Mucosa of descending colon (tissue), 3 donors: ENCODE measurements around the gene FCAR. TPM values are rescaled to one million over a fixed set of nuclear protein-coding genes. Genes with fewer than 3 reads are reported as not detected.
"Not testable (repeated sequence)": the region's sequence is repeated elsewhere in the genome, so short reads cannot be mapped to it uniquely, and the experiment has no call there.

Source experiments
- ATAC-seq: fragments of 200-7000 bp; cut with Tn5 transposase; one replicate; pipeline ENCODE4 v1.9.1; 2020; ENCODE audit warnings: mild to moderate bottlenecking, moderate library complexity
- DNase-seq, 3 donors: peaks; one replicate each; pipeline ENCODE4 v3.0.0-alpha.2; 2020
- H3K36me3 ChIP-seq: fragments of 200-600 bp; one replicate; pipeline ENCODE4 v1.8.0; 2021; ENCODE audit warnings: low read depth, mild to moderate bottlenecking
- H3K4me1 ChIP-seq: fragments of 200-600 bp; one replicate; pipeline ENCODE4 v1.8.0; 2021; ENCODE audit warnings: low read depth, mild to moderate bottlenecking
- H3K4me3 ChIP-seq: fragments of 200-600 bp; one replicate; pipeline ENCODE4 v1.8.0; 2021; ENCODE audit warnings: mild to moderate bottlenecking
- H3K9me3 ChIP-seq: fragments of 200-600 bp; one replicate; pipeline ENCODE4 v1.8.0; 2021; ENCODE audit warnings: mild to moderate bottlenecking
- intact Hi-C, 2 donors: fragments of 100-400 bp; cut with DNase I in 1 of 2; cut with micrococcal nuclease in 1 of 2; formaldehyde crosslinking; loops; one replicate each; pipeline versions ENCODE4 v1.11.0 to v1.11.1; 2022; cut with DNase I, micrococcal nuclease
- total RNA-seq, 3 donors: library from RNA; stranded (reverse); fragmentation: NEBNext Ultra II Directional in 2 of 3; extraction: Animal tissue kit (Norgen Biotek cat#: 25700) in 2 of 3; gene quantifications; one replicate each; pipeline versions ENCODE4 v1.2.1 to v1.2.4, GENCODE V29; 2021 to 2023
- TF ChIP-seq, protein P1 (sequence below): fragments of 200-600 bp; IDR thresholded peaks from one replicate; pipeline ENCODE4 v1.8.0; 2022; ENCODE audit warnings: antibody characterized with exemption, mild to moderate bottlenecking
- donor health status: DM: no; HTN: no; CAD: no; lungs with moderate emphysema.
- donor health status: DM: no; HTN: no; CAD: no.
- donor health status: DM: no; HTN: yes; CAD: no.

FCAR gene
- total RNA-seq, 3 donors from 2014 or later: 0.76 to 1.2 TPM; not detected in 1

DNA sequence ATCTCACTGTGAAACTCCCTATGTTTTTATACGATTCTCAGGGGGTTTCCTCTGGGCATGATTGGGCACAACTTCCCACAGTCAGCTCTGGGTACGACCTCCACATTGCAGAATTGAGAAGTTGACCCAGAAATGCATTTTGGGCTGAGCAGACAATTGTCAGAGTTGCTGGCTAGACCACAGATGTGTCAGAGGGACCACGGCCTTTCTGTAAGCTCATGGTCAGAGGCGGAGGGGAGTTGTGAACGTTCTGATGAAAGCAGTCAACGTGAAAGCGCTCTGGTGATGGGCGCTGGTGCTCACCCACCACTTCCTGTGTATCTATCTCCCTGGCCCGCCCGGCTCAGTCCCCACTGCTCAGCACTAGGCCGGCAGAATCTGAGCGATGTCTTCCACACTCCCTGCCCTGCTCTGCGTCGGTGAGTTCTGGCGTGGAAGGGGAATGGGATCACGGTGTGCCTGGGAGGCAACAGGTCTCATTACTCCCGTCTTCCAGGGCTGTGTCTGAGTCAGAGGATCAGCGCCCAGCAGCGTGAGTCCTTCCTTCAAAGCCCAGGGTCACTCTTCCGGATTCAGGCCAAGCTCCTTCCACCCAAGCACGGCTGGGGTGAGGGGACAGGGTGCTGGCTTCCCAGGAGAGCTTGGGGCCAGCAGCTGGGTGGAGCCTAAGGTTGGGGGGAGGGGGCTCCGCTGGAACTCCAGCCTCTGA, 31.9 kb downstream of the FCAR start, which contains the start of gene NCR1:
TSS of gene NCR1 (plus strand) at position 346 of the 709 bp plus-strand sequence. CDS start at position 386, 40 bp downstream.
- no peak within 1 kb of the TSS for H3K4me3 ChIP-seq
- H3K4me1 ChIP-seq: no peaks in the 10 kb centered on the region
- ATAC-seq (peak; percentile 31), DNase-seq (no peak)
- intact Hi-C loops: no loop called here
- TF ChIP-seq, protein P1, sequence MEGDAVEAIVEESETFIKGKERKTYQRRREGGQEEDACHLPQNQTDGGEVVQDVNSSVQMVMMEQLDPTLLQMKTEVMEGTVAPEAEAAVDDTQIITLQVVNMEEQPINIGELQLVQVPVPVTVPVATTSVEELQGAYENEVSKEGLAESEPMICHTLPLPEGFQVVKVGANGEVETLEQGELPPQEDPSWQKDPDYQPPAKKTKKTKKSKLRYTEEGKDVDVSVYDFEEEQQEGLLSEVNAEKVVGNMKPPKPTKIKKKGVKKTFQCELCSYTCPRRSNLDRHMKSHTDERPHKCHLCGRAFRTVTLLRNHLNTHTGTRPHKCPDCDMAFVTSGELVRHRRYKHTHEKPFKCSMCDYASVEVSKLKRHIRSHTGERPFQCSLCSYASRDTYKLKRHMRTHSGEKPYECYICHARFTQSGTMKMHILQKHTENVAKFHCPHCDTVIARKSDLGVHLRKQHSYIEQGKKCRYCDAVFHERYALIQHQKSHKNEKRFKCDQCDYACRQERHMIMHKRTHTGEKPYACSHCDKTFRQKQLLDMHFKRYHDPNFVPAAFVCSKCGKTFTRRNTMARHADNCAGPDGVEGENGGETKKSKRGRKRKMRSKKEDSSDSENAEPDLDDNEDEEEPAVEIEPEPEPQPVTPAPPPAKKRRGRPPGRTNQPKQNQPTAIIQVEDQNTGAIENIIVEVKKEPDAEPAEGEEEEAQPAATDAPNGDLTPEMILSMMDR: no peak
- H3K9me3 ChIP-seq: no peaks in the 10 kb centered on the region
- no peaks in the 10 kb centered on the region for H3K36me3 ChIP-seq

DNA sequence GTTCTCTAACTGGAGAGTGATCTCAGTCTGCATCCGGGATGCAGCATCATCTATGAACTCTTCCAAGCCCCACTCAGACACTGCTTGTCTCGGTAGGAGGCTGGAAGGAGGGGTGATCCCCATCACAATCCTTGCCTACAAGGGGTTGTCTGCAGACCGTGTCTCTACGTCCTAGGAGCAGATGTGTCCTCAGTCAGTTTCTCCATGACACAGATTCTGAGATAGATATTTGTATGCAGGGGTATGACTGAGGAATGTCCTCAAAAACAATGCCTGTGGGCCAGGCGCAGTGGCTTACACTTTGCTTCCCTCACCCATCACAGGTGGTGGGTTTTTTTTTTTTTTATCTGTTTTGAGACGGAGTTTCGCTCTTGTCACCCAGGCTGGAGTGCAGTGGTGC, 32.8 kb downstream of the FCAR start:
- H3K36me3 ChIP-seq: no peaks in the 10 kb centered on the region
- TF ChIP-seq, protein P1: no peak

DNA sequence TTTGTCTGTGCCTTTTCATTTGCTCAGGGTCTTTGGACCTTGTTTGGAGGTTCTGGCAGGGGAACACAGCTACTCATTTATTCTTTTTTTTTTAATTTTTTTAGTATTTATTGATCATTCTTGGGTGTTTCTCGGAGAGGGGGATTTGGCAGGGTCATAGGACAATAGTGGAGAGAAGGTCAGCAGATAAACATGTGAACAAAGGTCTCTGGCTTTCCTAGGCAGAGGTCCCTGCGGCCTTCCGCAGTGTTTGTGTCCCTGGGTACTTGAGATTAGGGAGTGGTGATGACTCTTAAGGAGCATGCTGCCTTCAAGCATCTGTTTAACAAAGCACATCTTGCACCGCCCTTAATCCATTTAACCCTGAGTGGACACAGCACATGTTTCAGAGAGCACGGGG, 33.9 kb downstream of the FCAR start:
- H3K4me3 ChIP-seq, intact Hi-C loops, H3K9me3 ChIP-seq, H3K4me1 ChIP-seq, ATAC-seq, H3K36me3 ChIP-seq, DNase-seq: not testable (repeated sequence)

More for the DNA sequence above, 32.8 kb downstream of the FCAR start:
- Histone ChIP-seq H3K4me3 (no peak overlapping the region), H3K4me1 (no peaks in the 10 kb centered on the region), H3K9me3 (no peaks in the 10 kb centered on the region)
- DNase-seq: no peak
- ATAC-seq: no peak
- intact Hi-C loops: no loop called here

- H3K9me3 ChIP-seq: no peaks in the 10 kb centered on the region
Measured at GRCh38 chr19:54916822-54917221, 42.8 kb downstream of the FCAR start.

GRCh38 chr19:54918499-54918898, 44.5 kb downstream of the FCAR start:
- intact Hi-C loops: no loop called here
- ATAC-seq: no peak
- H3K36me3 ChIP-seq: no peaks in the 10 kb centered on the region
- H3K4me1 ChIP-seq: no peaks in the 10 kb centered on the region
- H3K9me3 ChIP-seq: no peaks in the 10 kb centered on the region
- DNase-seq: no peak
- no peak overlapping the region for H3K4me3 ChIP-seq
- TF ChIP-seq, protein P1: no peak

More at GRCh38 chr19:54916822-54917221, 42.8 kb downstream of the FCAR start:
- TF ChIP-seq, protein P1: no peak
- Histone ChIP-seq H3K36me3 (no peaks in the 10 kb centered on the region), H3K4me3 (no peak overlapping the region), H3K4me1 (no peaks in the 10 kb centered on the region)
- ATAC-seq (peak; percentile 18), DNase-seq (peak in 1 of 3 donors; percentile 2)
- intact Hi-C loops: no loop called here

GRCh38 chr19:54919646-54920563, 45.9 kb downstream of the FCAR start:
- H3K4me1 ChIP-seq, H3K4me3 ChIP-seq, intact Hi-C loops, H3K36me3 ChIP-seq, ATAC-seq, DNase-seq, H3K9me3 ChIP-seq: not testable (repeated sequence)
